ENCODE data around the gene NUDT8. TPM values are rescaled to one million over a fixed set of nuclear protein-coding genes. Genes with fewer than 3 reads are reported as not detected.

NUDT8 gene
- polyA plus RNA-seq, 1 donor (not counting 4 experiments of a cell fraction or from before 2014, with no cell fraction given) = 1.1 TPM

- Histone ChIP-seq H3K27me3 (ENCODE audit: control insufficient read depth, extremely low read depth, insufficient read depth, low read length) (no peaks in the 10 kb centered on the region), H2AFZ (ENCODE audit: control insufficient read depth, low read length) (peak within 1 kb of the TSS; percentile 88), H3K27ac (ENCODE audit: control insufficient read depth, insufficient read depth, low read length) (peak within 1 kb of the TSS; percentile 80), H3K9ac (ENCODE audit: control insufficient read depth, extremely low read depth, insufficient read depth, low read length) (peak within 1 kb of the TSS; percentile 94), H3K9me1 (ENCODE audit: control insufficient read depth, extremely low read depth, insufficient read depth, low read length) (no peaks in the 10 kb centered on the region), H3K79me2 (ENCODE audit: control insufficient read depth, insufficient read depth, low read length) (peaks cover 17% of the 10 kb centered on the region), H3K9me3 (ENCODE audit: control insufficient read depth, low read depth, low read length) (no peaks in the 10 kb centered on the region), H3K4me2 (ENCODE audit: control insufficient read depth, extremely low read depth, insufficient read depth, low read depth, low read length) (peak within 1 kb of the TSS; percentile 84), H3K4me1 (ENCODE audit: control insufficient read depth, extremely low read depth, insufficient read depth, low read length) (peaks cover 10% of the 10 kb centered on the region), H3K36me3 (ENCODE audit: control insufficient read depth in 2 of 2, extremely low read depth in 1 of 2, insufficient read depth in 2 of 2, low read length in 2 of 2) (peaks cover 17% of the 10 kb centered on the region in 2 experiments), H3K4me3 (ENCODE audit: control insufficient read depth in 2 of 3, extremely low read depth in 1 of 3, insufficient read depth in 2 of 3, low read depth in 1 of 3, low read length in 3 of 3) (peak within 1 kb of the TSS; percentile 94 to 100 (median 95)), H4K20me1 (ENCODE audit: control insufficient read depth, extremely low read depth, insufficient read depth, low read length) (no peaks in the 10 kb centered on the region)
- TF ChIP-seq EZH2 (IDR thresholded peaks at IDR 0.05; ENCODE audit: low read length) = no peak
- peak; percentile 41 to 75 (median 67) for TF ChIP-seq CTCF (optimal IDR thresholded peaks at IDR 0.05 in 1 of 3, IDR thresholded peaks at IDR 0.05 in 1 of 3, conservative IDR thresholded peaks at IDR 0.05 in 1 of 3; ENCODE audit: extremely low read depth in 1 of 3, insufficient read depth in 2 of 3, low read length in 3 of 3)
- DNase-seq (ENCODE audit: low read depth, low spot score) (no peak), FAIRE-seq (no peak)
- dilution Hi-C loops (cut with MboI; ENCODE audit: extremely low pct_ligation_motif_present, low sequenced_read_pairs) = no loop called here
Observed at GRCh38 chr11:67606492-67607295, 23.0 kb downstream of the NUDT8 start, which contains the start of gene NDUFV1. Gene NDUFV1 (plus strand): TSS chr11:67606936. CDS start chr11:67607005, 69 bp downstream.

- Histone ChIP-seq H3K9me3 (ENCODE audit: control insufficient read depth, low read depth, low read length) (no peaks in the 10 kb centered on the region), H3K4me1 (ENCODE audit: control insufficient read depth, extremely low read depth, insufficient read depth, low read length) (peaks cover 10% of the 10 kb centered on the region), H3K36me3 (ENCODE audit: control insufficient read depth in 2 of 2, extremely low read depth in 1 of 2, insufficient read depth in 2 of 2, low read length in 2 of 2) (peaks cover 15 to 17% of the 10 kb centered on the region in 2 experiments), H3K4me3 (ENCODE audit: control insufficient read depth in 2 of 3, extremely low read depth in 1 of 3, insufficient read depth in 2 of 3, low read depth in 1 of 3, low read length in 3 of 3) (peak overlapping the region; percentile 94 to 100 (median 95)), H3K4me2 (ENCODE audit: control insufficient read depth, extremely low read depth, insufficient read depth, low read depth, low read length) (peak overlapping the region; percentile 84), H4K20me1 (ENCODE audit: control insufficient read depth, extremely low read depth, insufficient read depth, low read length) (no peaks in the 10 kb centered on the region), H2AFZ (ENCODE audit: control insufficient read depth, low read length) (peak overlapping the region; percentile 88), H3K27me3 (ENCODE audit: control insufficient read depth, extremely low read depth, insufficient read depth, low read length) (no peaks in the 10 kb centered on the region), H3K9me1 (ENCODE audit: control insufficient read depth, extremely low read depth, insufficient read depth, low read length) (no peaks in the 10 kb centered on the region), H3K9ac (ENCODE audit: control insufficient read depth, extremely low read depth, insufficient read depth, low read length) (peak overlapping the region; percentile 94), H3K79me2 (ENCODE audit: control insufficient read depth, insufficient read depth, low read length) (peaks cover 17% of the 10 kb centered on the region), H3K27ac (ENCODE audit: control insufficient read depth, insufficient read depth, low read length) (no peak overlapping the region)
- FAIRE-seq (no peak), DNase-seq (ENCODE audit: low read depth, low spot score) (no peak)
- dilution Hi-C loops (cut with MboI; ENCODE audit: extremely low pct_ligation_motif_present, low sequenced_read_pairs) = no loop called here
- no peak for TF ChIP-seq CTCF (optimal IDR thresholded peaks at IDR 0.05 in 1 of 3, IDR thresholded peaks at IDR 0.05 in 1 of 3, conservative IDR thresholded peaks at IDR 0.05 in 1 of 3; ENCODE audit: extremely low read depth in 1 of 3, insufficient read depth in 2 of 3, low read length in 3 of 3)
- TF ChIP-seq EZH2 (IDR thresholded peaks at IDR 0.05; ENCODE audit: low read length) = no peak
Observed at GRCh38 chr11:67606093-67606491, 23.6 kb downstream of the NUDT8 start.
